ENCODE measurements around the gene SNCA.

DNA sequence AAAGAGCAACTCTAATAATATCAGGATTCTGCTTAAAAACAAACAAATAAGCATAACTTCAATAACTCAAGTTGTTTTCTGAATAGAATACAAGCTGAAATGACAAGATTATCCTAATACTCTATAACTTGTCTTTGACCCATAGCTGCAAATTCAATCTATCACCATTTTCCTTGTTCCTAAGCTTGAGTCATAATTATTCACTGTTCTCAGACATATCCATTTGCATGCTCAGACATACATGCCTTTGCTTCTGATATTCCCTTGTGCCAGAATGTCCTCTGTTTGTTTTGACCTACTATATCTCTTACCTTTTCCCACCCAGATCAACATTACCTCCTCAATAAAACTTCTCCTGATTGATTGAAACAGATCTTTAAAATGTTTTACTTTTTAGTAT lies 109.7 kb downstream of the SNCA start:
- TF ChIP-seq, protein P1, sequence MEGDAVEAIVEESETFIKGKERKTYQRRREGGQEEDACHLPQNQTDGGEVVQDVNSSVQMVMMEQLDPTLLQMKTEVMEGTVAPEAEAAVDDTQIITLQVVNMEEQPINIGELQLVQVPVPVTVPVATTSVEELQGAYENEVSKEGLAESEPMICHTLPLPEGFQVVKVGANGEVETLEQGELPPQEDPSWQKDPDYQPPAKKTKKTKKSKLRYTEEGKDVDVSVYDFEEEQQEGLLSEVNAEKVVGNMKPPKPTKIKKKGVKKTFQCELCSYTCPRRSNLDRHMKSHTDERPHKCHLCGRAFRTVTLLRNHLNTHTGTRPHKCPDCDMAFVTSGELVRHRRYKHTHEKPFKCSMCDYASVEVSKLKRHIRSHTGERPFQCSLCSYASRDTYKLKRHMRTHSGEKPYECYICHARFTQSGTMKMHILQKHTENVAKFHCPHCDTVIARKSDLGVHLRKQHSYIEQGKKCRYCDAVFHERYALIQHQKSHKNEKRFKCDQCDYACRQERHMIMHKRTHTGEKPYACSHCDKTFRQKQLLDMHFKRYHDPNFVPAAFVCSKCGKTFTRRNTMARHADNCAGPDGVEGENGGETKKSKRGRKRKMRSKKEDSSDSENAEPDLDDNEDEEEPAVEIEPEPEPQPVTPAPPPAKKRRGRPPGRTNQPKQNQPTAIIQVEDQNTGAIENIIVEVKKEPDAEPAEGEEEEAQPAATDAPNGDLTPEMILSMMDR (IDR thresholded peaks at IDR 0.05; ENCODE audit: low read depth, low read length, poor library complexity, severe bottlenecking): no peak
- no peak for TF ChIP-seq EZH2phosphoT487 (IDR thresholded peaks at IDR 0.05; ENCODE audit: borderline replicate concordance, low read length)
